Measurements from ENCODE around the gene ZNF678.
"Not testable (repeated sequence)": the region's sequence is repeated elsewhere in the genome, so short reads cannot be mapped to it uniquely, and the experiment has no call there.

Gene ZNF678

DNA sequence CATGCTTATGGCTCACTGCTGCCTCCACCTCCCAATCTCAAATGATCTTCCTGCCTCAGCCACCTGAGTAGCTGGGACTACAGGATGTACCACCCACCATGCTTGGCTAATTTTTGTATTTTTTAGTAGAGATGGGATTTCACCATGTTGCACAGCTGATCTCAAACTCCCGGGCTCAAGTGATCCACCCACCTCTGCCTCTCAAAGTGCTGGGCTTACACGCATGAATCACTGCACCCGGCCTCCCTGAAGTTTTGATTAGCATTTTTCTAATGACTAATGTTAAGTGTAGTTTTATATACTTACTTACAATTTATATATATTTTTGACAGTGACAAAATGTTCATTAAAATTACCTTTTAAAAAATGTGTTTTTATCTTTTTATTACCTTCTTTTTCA, 41.1 kb downstream of the ZNF678 start:
- no peak for DNase-seq (ENCODE audit: low spot score)

DNA sequence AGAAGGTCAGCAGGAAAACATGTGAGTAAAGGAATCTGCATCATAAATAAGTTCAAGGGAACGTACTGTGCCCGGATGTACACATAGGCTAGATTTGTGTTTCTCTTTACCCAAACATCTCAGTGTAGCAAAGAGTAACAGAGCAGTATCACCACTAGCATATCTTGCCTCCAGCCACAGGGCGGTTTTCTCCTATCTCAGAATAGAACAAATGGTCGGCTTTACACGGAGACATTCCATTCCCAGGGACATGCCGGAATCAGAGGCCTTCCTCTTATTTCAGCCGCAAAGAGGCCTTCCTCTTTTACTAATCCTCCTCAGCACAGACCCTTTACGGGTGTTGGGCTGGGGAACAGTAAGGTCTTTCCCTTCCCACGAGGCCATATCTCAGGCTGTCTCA, 42.9 kb downstream of the ZNF678 start:
- DNase-seq (ENCODE audit: low spot score), result not testable (repeated sequence)

DNA sequence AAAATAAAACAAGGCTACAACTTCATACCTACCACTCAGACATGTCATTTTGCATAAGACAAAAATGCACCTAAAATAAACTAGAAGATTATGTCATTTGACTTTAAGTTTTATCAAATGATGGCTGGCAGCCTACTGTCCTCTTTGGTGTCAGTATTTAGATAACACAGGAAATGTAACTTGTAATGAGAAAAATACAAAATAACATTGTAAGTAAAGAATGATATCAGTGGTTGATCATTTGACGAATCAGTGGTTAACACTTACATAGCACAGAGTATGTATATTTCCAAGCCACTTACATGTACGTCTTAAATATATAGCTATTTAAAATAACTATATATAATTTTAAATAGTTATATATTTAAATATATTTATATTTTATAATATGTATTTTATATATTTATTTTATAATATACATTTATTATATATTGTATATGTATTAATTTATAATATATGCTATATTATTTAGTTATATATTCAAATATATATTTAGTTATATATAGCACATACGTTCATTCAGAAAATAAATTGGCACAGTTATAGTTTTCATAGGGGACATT, 44.1 kb downstream of the ZNF678 start:
- no peak for DNase-seq (ENCODE audit: low spot score)

DNA sequence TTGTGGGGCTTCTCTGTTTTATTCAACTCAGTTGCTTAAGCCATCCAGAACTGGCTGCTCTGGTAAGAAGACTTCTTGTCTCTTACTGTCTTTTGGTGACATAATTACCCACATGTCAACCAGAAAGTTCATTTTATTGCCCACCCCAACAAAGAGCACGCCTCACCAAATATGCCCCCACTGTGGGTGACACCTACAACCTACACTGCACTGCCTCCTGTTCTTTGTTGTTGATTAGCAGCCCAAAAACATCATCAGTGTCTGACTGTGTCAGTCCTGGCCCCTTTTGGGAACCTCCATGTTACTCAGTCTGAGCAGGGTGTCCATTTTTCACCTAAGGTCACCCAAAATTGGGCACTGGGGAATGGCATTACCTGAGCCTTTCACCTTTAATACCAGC, 49.3 kb downstream of the ZNF678 start:
- DNase-seq (ENCODE audit: low spot score), result no peak

DNA sequence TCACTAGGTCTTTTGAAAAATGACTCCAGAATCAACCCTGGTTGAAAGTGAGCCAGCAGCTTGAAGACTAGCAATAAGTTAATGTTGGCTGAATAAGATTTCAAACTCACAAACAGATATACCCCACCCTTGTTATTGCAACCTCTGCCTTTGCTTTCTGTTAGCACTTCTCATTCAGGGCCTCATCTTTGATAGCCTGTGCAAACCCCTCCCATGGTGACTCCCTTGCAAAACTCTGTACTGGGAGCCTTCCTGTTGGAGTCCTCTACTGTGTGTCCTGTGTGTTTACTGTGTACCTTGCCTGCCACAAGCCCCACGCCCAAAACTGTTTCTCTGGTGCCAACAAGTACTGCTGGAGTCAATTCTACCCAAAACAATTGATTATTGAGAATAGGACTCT, 50.2 kb downstream of the ZNF678 start:
- DNase-seq (ENCODE audit: low spot score), result no peak

DNA sequence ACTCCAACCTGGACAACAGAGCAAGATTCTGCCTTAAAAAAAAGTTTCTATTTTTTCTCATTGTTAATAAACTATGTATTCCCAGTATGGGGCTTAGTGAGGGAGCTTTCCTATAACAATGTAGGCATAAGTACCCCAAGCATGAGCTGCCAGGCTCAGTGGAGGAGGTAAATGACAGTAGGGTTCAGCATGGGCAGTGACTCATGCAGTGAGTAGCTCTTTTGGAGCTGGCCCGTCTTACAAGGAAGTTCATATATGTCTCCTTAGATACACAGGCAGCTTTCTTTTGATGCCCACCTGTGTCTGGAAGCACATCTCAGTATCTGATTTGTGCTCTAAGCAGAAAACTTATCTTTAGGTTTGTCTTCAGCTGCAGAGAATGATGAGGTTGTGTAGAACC, 57.9 kb downstream of the ZNF678 start:
- no peak for DNase-seq (ENCODE audit: low spot score)

DNA sequence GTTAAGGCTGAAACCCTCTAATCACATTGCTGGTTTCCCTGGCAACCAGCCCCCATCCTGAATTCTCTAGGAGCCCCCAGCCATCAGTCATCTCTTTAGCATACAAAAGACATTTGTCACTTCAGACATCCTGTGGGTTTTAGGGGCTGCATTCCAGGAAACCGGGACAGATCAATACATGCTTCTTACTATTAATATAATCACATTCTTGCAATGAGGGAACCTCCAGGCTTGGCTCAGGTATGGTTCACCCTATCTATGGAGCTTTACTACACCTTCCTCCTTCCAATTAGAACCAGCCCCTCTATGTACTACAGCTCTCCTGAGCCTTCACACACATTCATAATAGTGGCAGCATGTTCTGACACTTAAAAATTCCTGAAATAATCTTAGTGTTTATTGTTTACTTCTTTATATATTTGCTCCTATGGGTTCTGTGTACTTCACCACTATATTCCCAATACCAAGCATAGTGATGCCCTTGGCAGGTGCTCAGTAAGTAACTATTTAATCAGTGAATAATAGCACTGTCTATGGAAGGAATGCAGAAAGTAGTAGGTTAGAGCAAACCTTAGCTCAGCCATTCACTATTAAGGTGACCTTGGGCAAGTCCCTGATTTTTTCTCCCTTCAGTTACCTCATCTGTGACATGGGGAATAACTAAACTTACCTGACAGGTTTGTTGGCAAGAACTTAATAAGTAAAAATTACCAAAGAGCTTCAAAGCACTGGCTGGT, 59.6 kb downstream of the ZNF678 start:
- DNase-seq (ENCODE audit: low spot score), result no peak

DNA sequence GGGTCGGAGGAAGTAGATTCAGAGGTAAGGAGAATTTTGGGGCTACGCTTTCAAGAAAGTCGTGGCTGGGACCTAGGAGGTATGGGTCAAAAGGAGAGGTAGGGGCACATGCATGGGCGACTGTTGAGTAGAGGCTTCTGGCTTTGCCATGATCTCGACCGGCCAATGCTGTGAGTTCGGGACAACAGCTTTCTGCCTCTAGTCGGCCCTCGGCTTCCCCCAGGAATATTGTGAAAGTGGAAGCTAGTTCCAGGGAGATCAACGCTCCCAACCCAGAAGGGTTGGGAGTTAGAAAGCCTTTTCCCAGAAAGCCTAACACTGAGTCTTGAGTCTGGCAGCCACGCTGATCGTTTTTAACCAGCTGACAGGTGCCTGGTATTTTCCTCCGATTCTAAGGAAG, 69.0 kb downstream of the ZNF678 start:
- DNase-seq (ENCODE audit: low spot score), result no peak

DNA sequence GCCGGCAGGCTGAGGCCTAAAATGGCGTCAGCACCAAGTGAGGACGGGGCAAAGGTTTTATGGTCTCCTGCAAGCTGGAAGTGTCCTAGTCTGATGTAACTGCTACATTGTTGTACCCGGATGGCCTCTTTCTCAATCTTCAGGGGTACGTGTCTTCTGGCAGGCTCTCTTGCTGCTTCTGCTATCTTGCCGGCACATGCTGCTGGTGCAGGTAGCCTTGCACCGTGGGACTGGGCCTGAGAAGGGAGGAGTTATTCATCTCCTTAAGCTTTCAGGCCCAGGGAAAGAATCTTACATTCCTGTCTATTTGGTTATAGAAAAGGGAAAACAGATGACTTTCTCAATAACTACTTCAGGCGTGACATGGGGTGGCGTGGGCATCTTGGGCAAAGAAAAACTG, 72.2 kb downstream of the ZNF678 start:
- DNase-seq (ENCODE audit: low spot score), result no peak

DNA sequence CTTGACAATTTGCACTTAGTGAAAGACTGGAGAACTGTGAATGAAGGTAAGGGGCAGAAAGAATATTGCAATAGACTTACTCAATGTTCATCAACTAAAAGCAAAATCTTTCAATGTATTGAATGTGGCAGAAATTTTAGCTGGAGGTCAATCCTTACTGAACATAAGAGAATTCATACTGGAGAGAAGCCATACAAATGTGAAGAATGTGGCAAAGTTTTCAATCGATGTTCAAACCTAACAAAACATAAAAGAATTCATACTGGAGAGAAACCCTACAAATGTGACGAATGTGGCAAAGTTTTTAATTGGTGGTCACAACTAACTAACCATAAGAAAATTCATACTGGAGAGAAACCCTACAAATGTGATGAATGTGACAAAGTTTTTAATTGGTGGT, 91.1 kb downstream of the ZNF678 start:
- no peak for DNase-seq (ENCODE audit: low spot score)

DNA sequence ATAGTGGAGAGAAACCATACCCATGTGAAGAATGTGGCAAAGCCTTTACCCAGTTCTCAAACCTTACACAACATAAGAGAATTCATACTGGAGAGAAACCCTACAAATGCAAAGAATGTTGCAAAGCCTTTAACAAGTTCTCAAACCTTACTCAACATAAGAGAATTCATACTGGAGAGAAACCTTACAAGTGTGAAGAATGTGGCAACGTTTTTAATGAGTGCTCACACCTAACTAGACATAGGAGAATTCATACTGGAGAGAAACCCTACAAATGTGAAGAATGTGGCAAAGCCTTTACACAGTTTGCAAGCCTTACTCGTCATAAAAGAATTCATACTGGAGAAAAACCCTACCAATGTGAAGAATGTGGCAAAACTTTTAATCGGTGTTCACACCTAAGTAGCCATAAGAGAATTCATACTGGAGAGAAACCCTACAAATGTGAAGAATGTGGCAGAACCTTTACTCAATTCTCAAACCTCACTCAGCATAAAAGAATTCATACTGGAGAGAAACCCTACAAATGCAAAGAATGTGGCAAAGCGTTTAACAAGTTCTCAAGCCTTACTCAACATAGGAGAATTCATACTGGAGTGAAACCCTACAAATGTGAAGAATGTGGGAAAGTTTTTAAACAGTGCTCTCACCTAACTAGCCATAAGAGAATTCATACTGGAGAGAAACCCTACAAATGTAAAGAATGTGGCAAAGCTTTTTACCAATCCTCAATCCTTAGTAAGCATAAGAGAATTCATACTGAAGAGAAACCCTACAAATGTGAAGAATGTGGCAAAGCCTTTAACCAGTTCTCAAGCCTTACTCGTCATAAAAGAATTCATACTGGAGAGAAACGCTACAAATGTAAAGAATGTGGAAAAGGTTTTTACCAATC, 91.7 kb downstream of the ZNF678 start:
- no peak for DNase-seq (ENCODE audit: low spot score)

DNA sequence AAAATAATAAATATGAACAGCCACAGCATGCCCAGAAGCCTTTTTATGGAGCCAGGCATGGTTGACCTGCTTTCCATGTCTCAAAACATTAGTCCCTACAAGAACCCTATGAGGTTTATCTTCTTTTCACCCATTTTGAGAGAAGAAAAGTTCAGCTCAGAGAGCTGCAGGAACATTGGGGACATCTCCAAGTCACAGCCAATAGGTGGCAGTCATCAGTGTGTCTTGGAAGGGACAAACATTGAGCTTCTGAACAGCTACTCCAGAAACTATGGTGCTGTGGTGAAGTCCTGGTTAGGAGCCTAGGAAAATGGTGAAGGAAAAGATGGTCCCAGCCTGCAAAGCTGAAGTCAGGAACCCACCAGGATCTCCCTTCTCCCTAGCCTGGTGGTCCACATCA, 98.1 kb downstream of the ZNF678 start:
- no peak for DNase-seq (ENCODE audit: low spot score)

DNA sequence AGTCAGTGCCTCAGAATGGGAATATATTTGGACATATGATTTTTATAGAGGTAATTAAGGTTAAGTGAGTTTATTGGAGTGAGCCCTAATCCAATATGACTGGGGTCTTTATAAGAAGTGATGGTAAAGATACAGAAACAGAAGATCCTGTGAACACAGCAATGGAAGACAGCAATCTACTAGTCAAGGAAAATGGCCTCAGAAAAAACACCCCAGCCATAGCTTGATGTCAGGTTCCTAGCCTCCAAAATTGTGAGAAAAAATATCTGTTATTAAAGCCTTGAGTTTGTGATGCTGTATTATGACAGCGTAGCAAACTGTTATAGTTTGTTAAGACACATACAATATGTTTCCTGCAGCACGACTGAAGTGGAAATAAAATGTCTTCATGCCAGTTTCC, 99.6 kb downstream of the ZNF678 start:
- DNase-seq (ENCODE audit: low spot score), result no peak

DNA sequence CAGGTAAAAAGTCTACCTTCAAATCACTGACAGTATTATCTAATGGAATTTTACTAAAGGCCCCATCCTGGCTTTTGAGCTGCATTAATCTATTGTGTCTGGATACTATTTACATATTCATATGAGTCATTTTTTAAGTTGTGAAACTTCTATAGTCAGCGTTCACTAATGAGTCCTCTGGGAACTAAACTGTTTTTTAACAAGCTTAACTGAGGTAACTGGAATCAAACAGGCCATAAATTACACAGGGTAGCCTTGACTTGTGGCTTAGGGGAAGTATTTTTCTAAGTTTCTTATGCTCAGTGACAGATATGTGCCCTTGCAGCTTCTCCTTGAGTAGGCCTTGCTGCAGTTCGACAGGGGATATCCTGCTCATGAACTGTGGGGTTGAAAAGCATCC, 102.9 kb downstream of the ZNF678 start:
- no peak for DNase-seq (ENCODE audit: low spot score)

DNA sequence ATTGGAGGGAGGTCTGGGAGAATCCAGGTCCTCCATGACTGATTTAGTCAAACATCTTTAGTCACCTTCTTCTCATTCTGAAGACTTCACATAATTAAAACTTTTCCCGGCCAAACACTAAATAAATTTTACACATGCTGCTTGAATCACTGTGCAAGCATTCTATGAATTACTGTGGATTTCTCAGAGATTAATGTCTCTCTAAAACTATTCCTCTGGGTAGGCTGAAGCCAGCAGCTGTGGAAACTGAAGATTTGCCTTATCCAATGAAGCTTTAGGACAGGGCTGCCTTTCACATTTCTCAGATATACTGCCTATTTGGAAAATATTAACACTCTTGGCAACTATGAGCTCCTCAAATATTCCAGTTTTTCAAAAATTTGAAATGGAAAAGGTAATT, 110.1 kb downstream of the ZNF678 start:
- no peak for DNase-seq (ENCODE audit: low spot score)

DNA sequence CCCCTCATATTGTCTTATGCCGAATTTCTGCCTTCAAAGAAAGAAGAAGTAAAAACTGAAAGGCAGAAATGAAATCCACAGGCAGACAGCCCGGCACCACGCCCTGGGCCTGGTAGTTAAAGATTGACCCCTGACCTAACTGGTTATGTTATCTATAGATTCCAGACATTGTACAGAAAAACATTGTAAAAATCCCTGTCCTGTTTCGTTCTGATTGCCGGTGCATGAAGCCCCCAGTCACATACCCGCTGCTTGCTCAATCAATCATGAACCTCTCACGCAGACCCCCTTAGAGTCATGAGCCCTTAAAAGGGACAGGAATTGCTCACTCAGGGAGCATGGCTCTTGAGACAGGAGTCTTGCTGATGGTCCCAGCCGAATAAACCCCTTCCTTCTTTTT, 122.5 kb downstream of the ZNF678 start:
- DNase-seq (ENCODE audit: low spot score), result no peak

DNA sequence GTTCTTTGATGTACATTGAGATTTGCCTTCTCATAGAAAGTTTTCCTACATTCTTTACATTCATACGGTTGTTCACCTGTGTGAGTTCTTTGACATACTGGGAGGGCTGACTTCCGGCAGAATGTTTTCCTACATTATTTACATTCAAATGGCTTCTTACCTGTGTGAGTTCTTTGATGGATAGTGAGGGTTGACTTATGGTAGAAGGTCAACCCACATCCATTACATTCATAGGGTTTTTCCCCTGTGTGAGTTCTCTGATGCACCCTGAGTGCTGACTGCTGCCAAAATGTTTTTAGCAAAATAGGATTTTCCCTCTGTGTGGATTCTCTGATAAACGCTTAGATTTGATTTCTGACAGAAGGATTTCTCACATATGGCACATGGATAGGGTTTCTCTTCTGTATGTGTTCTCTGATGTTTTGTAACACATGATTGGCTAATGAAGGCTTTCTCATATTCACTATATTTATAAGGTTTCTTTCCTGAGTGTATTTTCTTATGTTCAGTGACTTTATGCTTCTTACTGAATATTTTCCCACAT, 134.0 kb downstream of the ZNF678 start:
- DNase-seq (ENCODE audit: low spot score), result no peak

DNA sequence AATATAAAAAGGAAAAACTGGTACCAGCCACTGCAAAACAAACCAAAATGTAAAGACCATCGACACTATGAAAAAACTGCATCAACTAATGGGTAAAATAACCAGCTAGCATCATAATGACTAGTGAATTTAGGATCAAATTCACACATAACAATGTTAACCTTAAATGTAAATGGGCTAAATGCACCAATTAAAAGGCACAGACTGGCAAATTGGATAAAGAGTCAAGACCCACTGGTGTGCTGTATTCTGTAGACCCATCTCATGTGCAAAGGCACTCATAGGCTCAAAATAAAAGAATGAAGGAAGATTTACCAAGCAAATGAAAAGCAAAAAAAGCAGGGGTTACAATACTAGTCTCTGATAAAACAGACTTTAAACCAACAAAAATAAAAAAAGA, 138.3 kb downstream of the ZNF678 start:
- DNase-seq (ENCODE audit: low spot score), result not testable (repeated sequence)

DNA sequence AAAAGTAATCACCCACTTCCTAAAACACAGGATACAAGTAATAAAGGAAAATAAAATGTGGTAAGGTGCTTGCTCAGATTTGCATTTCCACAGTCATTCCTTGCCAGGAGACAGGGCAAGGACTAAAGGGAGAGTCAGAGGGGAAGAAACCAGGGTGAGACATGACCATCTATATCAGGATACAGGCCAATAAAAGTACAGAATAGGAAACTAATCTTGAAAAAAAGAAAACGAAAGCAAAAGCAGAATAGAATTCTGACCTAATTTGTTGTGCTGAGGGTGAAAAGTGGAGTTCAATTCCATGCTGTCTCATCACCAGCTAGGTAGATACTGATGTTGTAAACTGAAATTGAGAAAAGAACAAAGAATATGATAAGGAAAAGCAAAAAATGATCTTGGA, 144.5 kb downstream of the ZNF678 start:
- no peak for DNase-seq (ENCODE audit: low spot score)

DNA sequence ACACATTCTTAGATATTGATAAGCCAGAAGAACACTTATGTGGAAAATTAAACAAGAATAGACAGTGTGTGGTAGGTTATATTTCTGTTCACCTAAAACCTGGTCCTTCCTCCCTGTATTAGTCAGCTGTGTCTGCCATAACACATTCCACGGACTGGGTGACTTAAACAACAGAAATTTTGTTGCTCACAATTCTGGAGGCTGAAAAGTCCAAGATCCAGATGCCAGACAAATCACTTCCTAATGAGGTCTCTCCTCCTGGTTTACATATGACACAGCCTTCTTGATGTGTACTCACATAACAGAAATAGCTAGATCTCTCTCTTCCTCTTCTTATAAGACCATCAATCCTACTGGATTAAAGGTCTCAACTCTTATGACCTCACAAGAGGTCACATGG, 146.1 kb downstream of the ZNF678 start:
- no peak for DNase-seq (ENCODE audit: low spot score)

DNA sequence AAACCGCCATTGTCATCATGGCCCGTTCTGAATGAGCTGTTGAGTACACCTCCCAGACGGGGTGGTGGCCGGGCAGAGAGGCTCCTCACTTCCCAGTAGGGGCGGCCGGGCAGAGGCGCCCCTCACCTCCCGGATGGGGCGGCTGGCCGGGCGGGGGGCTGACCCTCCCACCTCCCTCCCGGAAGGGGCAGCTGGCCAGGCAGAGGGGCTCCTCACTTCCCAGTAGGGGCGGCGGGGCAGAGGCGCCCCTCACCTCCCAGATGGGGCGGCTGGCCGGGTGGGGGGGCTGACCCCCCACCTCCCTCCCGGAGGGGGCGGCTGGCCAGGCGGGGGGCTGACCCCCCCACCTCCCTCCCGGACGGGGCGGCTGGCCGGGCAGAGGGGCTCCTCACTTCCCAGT, 147.1 kb downstream of the ZNF678 start:
- DNase-seq (ENCODE audit: low spot score), result not testable (repeated sequence)

DNA sequence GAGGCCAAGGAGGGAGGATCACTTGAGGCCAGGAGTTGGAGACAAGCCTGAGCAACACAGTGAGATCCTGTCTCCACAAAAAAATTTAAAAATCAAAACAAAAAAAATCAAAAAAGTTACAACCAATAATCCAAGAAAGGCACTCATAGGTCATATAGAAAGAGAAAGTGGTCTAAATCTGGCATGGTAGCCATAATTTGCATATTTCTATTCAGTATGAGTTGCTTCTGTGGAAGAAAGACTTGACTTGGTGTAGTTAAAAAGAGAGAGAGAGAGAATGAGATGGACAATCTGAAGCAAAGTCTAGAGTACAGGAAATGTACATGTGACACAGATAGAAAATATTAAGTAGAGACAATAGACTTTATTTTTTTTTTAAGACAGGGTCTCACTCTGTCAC, 149.3 kb downstream of the ZNF678 start:
- DNase-seq (ENCODE audit: low spot score), result no peak

DNA sequence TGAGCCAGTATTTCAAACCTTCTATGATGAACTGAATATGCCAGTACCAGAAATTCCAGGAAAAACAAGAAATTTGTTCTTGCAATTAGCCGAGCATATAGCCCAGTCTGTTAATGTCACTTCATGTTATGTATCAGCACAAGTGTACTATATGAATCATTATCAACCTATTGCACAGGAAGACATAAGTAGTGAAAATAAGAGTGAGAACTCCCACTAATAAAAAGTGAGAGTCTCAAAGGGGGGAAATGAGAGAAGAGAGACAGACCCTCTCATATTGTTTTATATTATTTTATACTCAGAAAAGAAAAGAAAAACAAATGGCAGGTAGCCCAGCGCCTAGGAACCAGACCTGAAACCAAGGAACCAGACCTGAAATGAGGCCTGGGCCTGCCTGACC, 155.6 kb downstream of the ZNF678 start:
- DNase-seq (ENCODE audit: low spot score), result no peak
